GM21717 (cell line): Measurements from ENCODE around the gene CAMTA1.

Experiments used
- ATAC-seq: cut with Tn5 transposase; IDR thresholded peaks from one replicate; pipeline ENCODE4 v1.9.1; 2021; ENCODE audit warnings: mild to moderate bottlenecking, moderate library complexity; ENCODE audit not compliant: unreplicated experiment

Gene CAMTA1

DNA sequence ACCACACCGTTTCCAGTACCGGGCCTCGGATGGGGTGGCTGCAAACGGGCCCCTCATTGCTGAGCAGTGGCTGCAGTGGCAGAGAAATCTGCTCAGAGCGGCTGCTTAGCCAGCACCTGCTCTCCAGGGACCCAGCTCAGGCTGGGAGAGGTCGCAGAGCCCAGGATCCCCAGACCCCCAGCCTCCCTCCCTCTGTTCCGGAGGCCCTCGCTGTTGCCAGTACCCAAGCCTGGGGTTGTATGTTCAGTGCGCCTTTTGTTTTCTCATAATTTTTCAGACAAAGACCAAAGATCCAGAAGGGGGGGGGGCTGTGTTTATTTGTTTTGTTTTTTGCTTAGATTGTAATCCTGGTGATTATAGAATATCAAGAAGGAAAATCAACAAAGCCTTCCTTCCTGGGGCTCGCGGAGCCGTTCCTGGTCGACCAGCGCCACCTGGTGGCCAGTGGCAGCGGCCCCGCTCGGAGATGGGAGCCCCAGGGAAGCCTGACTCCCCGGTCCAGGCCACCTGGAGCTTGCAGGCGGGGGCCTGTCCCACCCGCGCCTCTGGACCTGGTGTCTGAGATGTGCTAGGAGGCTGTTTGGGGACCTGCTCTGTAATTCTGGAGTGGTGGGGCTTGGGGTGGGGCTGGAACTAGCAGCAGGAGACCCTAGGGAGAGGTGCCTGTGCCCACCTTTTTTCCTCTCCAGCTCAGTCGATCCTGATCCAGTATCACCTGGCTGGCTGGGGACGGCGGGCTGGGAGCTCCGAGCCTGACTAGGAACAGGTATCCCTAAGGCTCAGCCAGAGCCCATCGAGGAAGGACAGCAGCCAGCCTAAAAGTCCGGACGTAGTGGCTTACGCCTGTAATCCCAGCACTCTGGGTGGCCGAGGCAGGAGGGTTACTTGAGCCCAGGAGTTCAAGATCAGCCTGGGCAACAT lies 862.0 kb downstream of the CAMTA1 start:
- no peak for ATAC-seq

DNA sequence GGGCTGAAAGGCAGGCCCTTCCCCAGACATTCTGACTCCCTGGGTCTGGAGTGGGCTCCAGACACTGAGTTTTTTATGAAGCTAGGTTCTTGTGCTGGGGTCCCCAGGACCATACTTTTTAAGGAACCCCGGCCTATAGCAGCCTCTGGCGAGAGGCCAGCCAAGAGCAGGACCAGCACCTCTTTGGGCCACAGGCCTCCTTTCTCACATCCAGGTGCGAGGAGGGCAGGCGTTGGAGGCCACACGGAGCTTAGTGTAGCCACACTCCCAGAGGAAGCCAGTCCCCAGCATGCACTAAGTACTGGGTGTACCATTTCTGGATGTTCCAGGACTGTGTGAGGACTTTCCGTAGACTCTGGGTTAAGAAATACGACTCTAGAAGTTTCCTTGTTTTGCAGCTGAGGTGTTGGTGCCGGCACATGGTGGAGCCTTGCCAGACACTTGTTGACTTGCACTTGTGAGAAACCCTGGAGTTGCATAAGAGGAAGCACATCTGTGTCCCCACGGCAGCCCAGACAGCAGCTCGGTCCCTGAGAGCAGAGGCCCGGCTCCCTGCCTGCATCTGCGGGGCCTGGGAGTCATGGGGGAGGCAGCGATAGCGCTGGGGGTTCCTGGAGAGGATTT lies 863.6 kb downstream of the CAMTA1 start:
- no peak for ATAC-seq

GRCh38 chr1:7650801-7651200 lies 865.5 kb downstream of the CAMTA1 start:
- ATAC-seq, result no peak

GRCh38 chr1:7651203-7651602 lies 865.9 kb downstream of the CAMTA1 start:
- ATAC-seq, result no peak

- no peak for ATAC-seq
These were observed 866.8 kb downstream of the CAMTA1 start for GRCh38 chr1:7652061-7652460.

DNA sequence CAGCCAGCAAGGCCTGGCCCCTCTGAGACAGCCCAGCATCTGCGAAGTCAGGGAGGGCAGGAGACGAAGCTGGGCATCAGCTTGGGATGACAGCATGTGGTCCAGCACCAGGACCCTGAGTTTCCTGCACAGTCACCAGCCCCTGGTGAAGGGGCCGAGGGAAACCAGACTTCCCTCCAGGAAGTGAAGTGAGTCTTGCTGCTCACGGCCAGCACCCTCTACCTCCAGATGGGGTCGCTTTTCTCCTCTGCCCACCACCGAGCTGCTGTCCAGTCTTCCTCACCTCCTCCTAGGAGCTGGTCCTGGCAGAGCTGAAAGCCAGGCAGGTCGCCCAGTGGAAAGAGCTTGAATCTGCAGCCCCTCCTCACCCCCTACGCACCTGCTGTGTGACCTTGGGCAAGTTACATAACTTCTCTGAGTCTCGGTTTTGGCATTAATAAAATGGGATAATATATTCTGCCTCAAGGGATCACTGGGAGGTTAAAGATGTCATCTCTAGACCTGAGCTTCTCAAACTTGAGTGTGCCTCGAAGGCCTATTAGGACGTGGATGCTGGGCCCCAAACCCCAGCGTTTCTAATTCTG lies 867.4 kb downstream of the CAMTA1 start:
- no peak for ATAC-seq

- no peak for ATAC-seq
These were observed 869.5 kb downstream of the CAMTA1 start for GRCh38 chr1:7654725-7655124.

DNA sequence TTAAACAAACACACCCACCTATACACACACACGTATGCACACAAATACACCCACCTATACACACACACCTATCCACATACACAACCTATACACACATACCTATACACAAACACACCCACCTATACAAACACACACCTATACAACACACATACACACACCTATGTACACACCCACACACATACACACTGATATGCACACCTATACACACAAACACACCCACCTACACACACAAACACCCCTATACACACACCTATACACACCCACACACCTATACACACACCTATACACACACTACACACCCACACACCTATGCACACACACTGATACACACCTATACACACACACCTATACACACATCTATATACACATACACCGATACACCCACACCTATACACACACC lies 870.1 kb downstream of the CAMTA1 start:
- no peak for ATAC-seq

DNA sequence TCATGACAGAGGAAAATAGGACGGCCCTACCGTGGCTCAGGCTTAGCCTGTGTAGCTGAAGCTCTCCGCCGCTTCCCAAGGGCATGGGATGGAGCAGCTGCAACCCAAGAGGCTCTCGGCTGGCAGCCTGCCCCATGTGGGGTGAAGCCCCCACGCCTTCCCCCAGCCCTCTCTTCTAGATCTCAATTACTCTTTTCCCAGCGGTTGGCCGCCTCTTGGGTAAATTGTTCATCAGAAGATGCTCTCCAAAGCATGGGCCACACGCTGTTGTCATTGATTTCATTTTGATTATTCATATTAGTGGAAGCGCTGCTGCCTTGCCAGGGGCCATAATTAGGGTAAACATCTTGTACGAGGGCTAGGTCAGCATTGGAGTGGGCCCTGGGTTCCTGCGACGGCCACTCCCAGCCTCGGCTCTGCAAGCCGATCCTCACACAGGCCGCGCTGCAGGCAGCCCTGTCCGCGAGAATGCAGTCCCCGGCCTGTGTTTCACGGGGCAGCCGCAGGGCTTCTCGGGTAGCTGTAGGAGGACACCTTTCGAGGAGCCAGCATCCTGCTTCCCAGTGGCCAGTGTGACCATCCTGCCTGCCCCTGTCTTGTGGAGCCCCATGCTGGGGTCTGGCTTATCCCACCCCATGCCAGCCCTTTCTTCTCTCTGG lies 871.4 kb downstream of the CAMTA1 start:
- no peak for ATAC-seq

GRCh38 chr1:7657287-7658016 lies 872.2 kb downstream of the CAMTA1 start:
- no peak for ATAC-seq

GRCh38 chr1:7658099-7658498 lies 872.8 kb downstream of the CAMTA1 start:
- ATAC-seq, result no peak

GRCh38 chr1:7659514-7659913 lies 874.3 kb downstream of the CAMTA1 start:
- no peak for ATAC-seq

DNA sequence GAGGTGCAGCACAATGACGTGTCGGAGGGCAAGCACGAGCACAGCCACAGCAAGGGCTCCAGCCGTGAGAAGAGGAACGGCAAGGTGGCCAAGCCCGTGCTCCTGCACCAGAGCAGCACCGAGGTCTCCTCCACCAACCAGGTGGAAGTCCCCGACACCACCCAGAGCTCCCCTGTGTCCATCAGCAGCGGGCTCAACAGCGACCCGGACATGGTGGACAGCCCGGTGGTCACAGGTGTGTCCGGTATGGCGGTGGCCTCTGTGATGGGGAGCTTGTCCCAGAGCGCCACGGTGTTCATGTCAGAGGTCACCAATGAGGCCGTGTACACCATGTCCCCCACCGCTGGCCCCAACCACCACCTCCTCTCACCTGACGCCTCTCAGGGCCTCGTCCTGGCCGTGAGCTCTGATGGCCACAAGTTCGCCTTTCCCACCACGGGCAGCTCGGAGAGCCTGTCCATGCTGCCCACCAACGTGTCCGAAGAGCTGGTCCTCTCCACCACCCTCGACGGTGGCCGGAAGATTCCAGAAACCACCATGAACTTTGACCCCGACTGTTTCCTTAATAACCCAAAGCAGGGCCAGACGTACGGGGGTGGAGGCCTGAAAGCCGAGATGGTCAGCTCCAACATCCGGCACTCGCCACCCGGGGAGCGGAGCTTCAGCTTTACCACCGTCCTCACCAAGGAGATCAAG lies 878.3 kb downstream of the CAMTA1 start:
- ATAC-seq, result no peak

DNA sequence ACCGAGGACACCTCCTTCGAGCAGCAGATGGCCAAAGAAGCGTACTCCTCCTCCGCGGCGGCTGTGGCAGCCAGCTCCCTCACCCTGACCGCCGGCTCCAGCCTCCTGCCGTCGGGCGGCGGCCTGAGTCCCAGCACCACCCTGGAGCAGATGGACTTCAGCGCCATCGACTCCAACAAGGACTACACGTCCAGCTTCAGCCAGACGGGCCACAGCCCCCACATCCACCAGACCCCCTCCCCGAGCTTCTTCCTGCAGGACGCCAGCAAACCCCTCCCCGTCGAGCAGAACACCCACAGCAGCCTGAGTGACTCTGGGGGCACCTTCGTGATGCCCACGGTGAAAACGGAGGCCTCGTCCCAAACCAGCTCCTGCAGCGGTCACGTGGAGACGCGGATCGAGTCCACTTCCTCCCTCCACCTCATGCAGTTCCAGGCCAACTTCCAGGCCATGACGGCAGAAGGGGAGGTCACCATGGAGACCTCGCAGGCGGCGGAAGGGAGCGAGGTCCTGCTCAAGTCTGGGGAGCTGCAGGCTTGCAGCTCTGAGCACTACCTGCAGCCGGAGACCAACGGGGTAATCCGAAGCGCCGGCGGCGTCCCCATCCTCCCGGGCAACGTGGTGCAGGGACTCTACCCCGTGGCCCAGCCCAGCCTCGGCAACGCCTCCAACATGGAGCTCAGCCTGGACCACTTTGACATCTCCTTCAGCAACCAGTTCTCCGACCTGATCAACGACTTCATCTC lies 879.1 kb downstream of the CAMTA1 start:
- ATAC-seq, result no peak

DNA sequence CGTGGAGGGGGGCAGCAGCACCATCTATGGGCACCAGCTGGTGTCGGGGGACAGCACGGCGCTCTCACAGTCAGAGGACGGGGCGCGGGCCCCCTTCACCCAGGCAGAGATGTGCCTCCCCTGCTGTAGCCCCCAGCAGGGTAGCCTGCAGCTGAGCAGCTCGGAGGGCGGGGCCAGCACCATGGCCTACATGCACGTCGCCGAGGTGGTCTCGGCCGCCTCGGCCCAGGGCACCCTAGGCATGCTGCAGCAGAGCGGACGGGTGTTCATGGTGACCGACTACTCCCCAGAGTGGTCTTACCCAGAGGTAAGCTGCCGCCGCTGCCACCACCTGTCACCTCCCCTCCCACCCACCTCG lies 879.6 kb downstream of the CAMTA1 start:
- no peak for ATAC-seq

- no peak for ATAC-seq
These were observed 881.0 kb downstream of the CAMTA1 start for GRCh38 chr1:7666249-7666648.

DNA sequence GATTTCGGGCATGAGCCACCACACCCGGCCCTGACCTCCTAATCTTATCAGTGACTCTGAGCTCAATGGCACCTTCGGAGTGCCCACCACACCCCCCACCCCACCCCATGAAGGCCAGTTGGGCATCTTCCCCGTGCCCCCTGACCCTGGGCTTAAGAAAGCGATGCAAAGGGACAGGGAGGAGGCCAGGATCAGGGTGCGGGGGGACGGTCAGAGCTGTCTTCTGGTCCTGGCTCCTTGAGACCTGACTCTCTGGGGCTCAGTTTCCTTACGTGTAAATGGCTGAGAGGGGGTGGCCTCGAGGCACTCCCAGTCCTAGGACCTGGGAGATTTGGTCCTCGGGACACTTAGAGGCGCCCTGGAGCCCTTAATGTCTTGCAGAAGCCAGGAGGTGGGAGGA lies 881.9 kb downstream of the CAMTA1 start:
- ATAC-seq, result no peak

DNA sequence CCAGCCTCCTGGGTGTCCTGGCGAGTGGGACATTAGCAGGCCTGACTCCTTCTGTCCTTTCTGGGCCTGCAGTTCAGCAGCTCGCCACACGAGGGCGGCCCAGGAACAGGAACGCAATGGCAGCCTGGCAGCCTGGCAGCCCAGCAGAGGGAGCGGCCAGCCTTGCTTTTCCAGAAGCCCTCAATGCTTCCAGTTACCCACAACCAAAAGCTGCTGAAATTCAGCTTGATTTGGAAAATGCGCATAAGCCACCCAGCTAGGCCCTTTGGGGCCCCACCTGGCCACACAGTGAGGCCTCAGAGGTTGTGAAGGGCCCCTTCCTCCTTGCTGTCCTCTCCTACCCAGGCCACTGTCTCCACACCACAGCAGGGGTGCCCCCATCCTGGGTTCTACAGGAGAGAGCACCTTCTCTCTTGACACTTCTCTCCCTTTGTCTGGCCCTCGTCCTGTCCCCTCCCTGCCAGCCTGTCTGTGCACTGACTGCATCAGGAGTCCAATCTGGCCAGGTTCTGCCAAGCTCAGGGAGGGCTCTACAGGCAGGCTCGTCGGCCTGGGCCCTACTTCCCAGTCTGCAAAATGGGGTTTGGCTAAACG lies 882.5 kb downstream of the CAMTA1 start:
- ATAC-seq, result no peak
